Sigmoid colon (tissue), 7 donors: ENCODE results near the gene AUTS2. TPM values are rescaled to one million over a fixed set of nuclear protein-coding genes. Genes with fewer than 3 reads are reported as not detected.

Source experiments
- DNase-seq: peaks from one replicate; pipeline ENCODE4 v3.0.0-alpha.2; 2019
- H3K27ac ChIP-seq, 4 donors: fragments of 200-600 bp; sonication (generic); one replicate each; pipeline ENCODE4 v1.5.1; 2016 to 2019; ENCODE audit warnings: mild to moderate bottlenecking in 1 of 4
- H3K27me3 ChIP-seq, 3 donors: fragments of 200-600 bp; sonication (generic); one replicate each; pipeline ENCODE4 v1.5.1; 2019; ENCODE audit warnings: mild to moderate bottlenecking in 1 of 3
- H3K36me3 ChIP-seq, 4 donors: fragments of 200-600 bp; sonication (generic); one replicate each; pipeline ENCODE4 v1.5.1; 2016 to 2019
- H3K4me1 ChIP-seq, 4 donors: fragments of 200-600 bp; sonication (generic); one replicate each; pipeline ENCODE4 v1.5.1; 2017 to 2019
- H3K4me3 ChIP-seq, 4 donors: fragments of 200-600 bp; sonication (generic); one replicate each; pipeline ENCODE4 v1.5.1; 2017 to 2019; ENCODE audit warnings: mild to moderate bottlenecking in 2 of 4, moderate library complexity in 1 of 4
- H3K9me3 ChIP-seq, 4 donors: fragments of 200-600 bp in 3 of 4; sonication (generic) in 3 of 4; one replicate each; pipeline versions ENCODE4 v1.5.1 to v1.6.1; 2013 to 2019
- EP300 ChIP-seq, 4 donors: sonication (generic); formaldehyde crosslinking; IDR thresholded peaks; one replicate each; pipeline ENCODE4 v1.6.1; 2017; ENCODE audit warnings: antibody characterized with exemption in 4 of 4
- POLR2A ChIP-seq, 2 donors: fragments of 450-650 bp; IDR thresholded peaks; one replicate each; pipeline ENCODE4 v1.6.1; 2016; ENCODE audit warnings: antibody characterized with exemption in 2 of 2, mild to moderate bottlenecking in 2 of 2, moderate library complexity in 2 of 2
- POLR2AphosphoS5 ChIP-seq, 4 donors: sonication (generic); formaldehyde crosslinking; IDR thresholded peaks; one replicate each; pipeline ENCODE4 v1.6.1; 2017; ENCODE audit warnings: antibody characterized with exemption in 4 of 4
- WGBS, 2 donors: extraction: QIAGEN DNeasy Blood & Tissue Kit; methylation state at CpG; one replicate each; pipeline ENCODE4 v1.1.7; 2013; 5-methylcytosine and 5-hydroxymethylcytosine counted together
- intact Hi-C: fragments of 100-400 bp; cut with DNase I; formaldehyde crosslinking; loops from one replicate; pipeline ENCODE4 v1.15.1; 2023
- polyA plus RNA-seq, 3 donors: library from polyadenylated mRNA; stranded (reverse); fragments of 200-250 nt; gene quantifications; one replicate each; pipeline ENCODE4 v1.2.3, GENCODE V29; 2013
- total RNA-seq, 4 donors: library from RNA; depleted of rRNA; stranded (reverse); fragments of >200 nt; gene quantifications; one replicate each; pipeline ENCODE4 v1.1.0, GENCODE V29; 2016
- TF ChIP-seq, protein P1 (sequence below), 4 experiments: fragments of 450-650 bp in 3 of 4; fragments of 200-600 bp in 1 of 4; IDR thresholded peaks; one replicate each; pipeline ENCODE4 v1.5.1; 2016 to 2019; ENCODE audit warnings: antibody characterized with exemption in 4 of 4, mild to moderate bottlenecking in 3 of 4, moderate library complexity in 2 of 4
- donor health status: healthy with polysubstance abuse.
- donor health status: Bipolar disorder and iron deficiency.
- donor health status: healthy.

The AUTS2 gene
- total and polyA plus RNA-seq, 7 donors: 3.6 to 55.7 (median 25.5) TPM

GRCh38 chr7:70670288-70670687 lies 1072.0 kb downstream of the AUTS2 start:
- 86 to 90% methylated on average over 7 of the region's 7 CpGs for WGBS, 2 donors
- no peak overlapping the region for H3K4me3 ChIP-seq

DNA sequence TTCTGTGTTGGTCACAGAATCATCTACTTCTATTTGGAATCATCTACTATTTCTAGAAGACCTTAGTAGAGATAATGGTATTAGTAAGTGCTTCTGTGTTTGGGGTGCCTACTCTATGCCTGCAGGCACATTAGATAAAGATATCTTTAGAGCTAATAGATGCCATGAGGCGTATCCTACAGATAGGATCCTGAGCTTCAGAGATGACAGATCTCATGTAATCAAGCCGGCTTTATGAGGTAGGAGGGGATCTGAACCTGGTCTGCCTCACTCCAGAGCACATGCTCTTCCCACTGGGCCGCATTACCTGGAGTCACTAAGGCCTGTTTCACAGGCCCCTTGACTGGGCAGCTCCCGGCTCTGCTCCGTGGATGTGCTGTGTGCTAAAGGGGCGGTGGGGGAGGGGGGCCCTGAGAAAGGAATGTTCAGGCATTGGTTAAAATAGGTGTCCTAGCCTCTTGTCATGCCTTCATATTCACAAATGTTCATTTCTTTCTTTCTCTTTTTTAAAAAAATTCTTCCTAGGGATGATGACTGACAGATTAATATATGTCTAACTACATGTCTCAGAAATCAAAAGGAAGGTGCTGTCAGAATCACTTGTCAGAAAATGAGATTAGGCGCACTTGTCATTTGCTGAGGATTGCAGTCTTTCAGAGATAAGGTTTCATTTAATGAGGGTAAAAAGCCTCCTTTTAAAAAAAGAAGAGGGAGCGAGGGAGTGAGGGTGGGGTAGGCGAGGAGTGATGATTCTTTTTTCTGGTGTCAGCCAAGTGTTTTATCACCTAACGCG lies 1075.7 kb downstream of the AUTS2 start:
- 90 to 92% methylated on average over 11 of the region's 11 CpGs for WGBS, 2 donors

More at GRCh38 chr7:70670288-70670687, 1072.0 kb downstream of the AUTS2 start:
- no peak for DNase-seq
- Histone ChIP-seq H3K27me3 (no peaks in the 10 kb centered on the region), H3K27ac (no peak overlapping the region), H3K4me1 (no peaks in the 10 kb centered on the region), H3K36me3 (no peaks in the 10 kb centered on the region), H3K9me3 (no peaks in the 10 kb centered on the region)
- TF ChIP-seq, protein P1, sequence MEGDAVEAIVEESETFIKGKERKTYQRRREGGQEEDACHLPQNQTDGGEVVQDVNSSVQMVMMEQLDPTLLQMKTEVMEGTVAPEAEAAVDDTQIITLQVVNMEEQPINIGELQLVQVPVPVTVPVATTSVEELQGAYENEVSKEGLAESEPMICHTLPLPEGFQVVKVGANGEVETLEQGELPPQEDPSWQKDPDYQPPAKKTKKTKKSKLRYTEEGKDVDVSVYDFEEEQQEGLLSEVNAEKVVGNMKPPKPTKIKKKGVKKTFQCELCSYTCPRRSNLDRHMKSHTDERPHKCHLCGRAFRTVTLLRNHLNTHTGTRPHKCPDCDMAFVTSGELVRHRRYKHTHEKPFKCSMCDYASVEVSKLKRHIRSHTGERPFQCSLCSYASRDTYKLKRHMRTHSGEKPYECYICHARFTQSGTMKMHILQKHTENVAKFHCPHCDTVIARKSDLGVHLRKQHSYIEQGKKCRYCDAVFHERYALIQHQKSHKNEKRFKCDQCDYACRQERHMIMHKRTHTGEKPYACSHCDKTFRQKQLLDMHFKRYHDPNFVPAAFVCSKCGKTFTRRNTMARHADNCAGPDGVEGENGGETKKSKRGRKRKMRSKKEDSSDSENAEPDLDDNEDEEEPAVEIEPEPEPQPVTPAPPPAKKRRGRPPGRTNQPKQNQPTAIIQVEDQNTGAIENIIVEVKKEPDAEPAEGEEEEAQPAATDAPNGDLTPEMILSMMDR (IDR thresholded peaks at IDR 0.05): no peak
- TF ChIP-seq POLR2AphosphoS5 (IDR thresholded peaks at IDR 0.05) (no peak), EP300 (IDR thresholded peaks at IDR 0.05) (no peak), POLR2A (IDR thresholded peaks at IDR 0.05) (no peak)
- intact Hi-C loops: no loop called here

DNA sequence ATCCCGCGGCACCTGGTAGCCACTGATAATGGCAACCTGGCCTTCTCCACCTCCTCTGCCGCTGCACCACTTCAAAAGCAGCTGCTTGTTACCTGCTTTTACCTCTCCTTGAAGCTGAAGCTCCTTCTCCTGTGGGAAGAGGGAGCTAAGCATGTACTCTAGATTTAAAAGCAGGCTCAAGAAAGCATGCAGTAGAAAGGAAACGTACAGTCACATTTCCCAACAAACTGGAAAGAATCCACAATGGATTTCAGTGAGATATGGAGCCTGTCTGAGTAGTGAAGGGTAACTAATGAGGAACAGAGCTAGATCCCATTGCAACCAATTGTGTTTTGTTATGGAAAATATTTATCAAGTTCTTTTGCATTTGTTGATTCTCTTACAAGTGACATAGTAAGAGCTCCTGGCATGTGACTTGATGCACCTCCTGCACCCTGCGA lies 1076.3 kb downstream of the AUTS2 start:
- no peaks in the 10 kb centered on the region for H3K4me1 ChIP-seq
- WGBS, 2 donors: 81 to 87% methylated on average over 5 of the region's 5 CpGs
- H3K4me3 ChIP-seq: no peak overlapping the region
- intact Hi-C loops: no loop called here
- no peaks in the 10 kb centered on the region for H3K27me3 ChIP-seq
- H3K9me3 ChIP-seq: no peaks in the 10 kb centered on the region
- no peaks in the 10 kb centered on the region for H3K36me3 ChIP-seq
- TF ChIP-seq, protein P1 (IDR thresholded peaks at IDR 0.05): no peak
- TF ChIP-seq POLR2AphosphoS5 (IDR thresholded peaks at IDR 0.05) (no peak), EP300 (IDR thresholded peaks at IDR 0.05) (no peak), POLR2A (IDR thresholded peaks at IDR 0.05) (no peak)
- no peak for DNase-seq
- H3K27ac ChIP-seq: no peak overlapping the region

More for the DNA sequence above, 1075.7 kb downstream of the AUTS2 start:
- intact Hi-C loops: no loop called here
- TF ChIP-seq EP300 (IDR thresholded peaks at IDR 0.05) (no peak), POLR2A (IDR thresholded peaks at IDR 0.05) (no peak), POLR2AphosphoS5 (IDR thresholded peaks at IDR 0.05) (no peak)
- Histone ChIP-seq H3K4me3 (no peak overlapping the region), H3K9me3 (no peaks in the 10 kb centered on the region), H3K27me3 (no peaks in the 10 kb centered on the region), H3K36me3 (no peaks in the 10 kb centered on the region), H3K27ac (no peak overlapping the region), H3K4me1 (no peaks in the 10 kb centered on the region)
- no peak for DNase-seq

- intact Hi-C loops: no loop called here
- Histone ChIP-seq H3K36me3 (no peaks in the 10 kb centered on the region), H3K27ac (no peak overlapping the region), H3K9me3 (no peaks in the 10 kb centered on the region), H3K4me1 (no peaks in the 10 kb centered on the region), H3K27me3 (no peaks in the 10 kb centered on the region), H3K4me3 (no peak overlapping the region)
- TF ChIP-seq POLR2AphosphoS5 (IDR thresholded peaks at IDR 0.05): no peak
- no peak for TF ChIP-seq EP300 (IDR thresholded peaks at IDR 0.05)
- no peak for TF ChIP-seq POLR2A (IDR thresholded peaks at IDR 0.05)
- TF ChIP-seq, protein P1 (IDR thresholded peaks at IDR 0.05): no peak
- WGBS, 2 donors: 92 to 95% methylated on average over 5 of the region's 5 CpGs
- DNase-seq: no peak
These were observed 1078.0 kb downstream of the AUTS2 start for GRCh38 chr7:70676243-70676642.

DNA sequence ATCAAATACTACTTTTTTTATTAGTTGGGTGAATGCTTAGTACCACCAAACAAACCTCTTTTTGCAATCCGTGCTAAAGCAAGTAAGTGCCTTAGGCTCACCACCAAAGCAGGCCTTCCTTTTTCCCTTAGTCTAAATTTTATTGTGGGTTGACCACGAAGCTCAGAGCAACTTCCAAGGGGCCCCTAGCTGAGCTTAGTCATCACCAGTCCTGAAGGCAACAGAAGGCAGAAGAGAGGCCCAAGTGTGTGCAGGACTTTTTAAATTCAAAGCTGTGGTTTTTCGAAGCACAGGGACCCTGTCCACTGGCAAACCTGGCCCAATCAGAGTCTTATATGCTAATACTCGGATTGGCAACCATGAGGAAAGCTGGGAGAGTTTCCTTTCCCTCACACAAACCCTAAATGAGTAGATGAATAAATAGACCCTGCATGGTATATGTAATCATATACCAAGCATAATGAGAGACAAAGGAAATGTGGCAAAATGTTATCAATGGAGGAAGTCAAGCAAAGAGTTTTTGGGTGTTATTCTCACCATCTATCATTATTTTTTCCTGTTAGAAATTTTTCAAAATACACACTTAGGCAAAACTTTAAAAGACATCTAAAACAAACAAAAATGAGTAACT lies 1080.5 kb downstream of the AUTS2 start:
- WGBS, 2 donors: 63 to 79% methylated on average over 4 of the region's 4 CpGs
- TF ChIP-seq POLR2AphosphoS5 (IDR thresholded peaks at IDR 0.05): no peak
- TF ChIP-seq, protein P1 (IDR thresholded peaks at IDR 0.05): no peak
- TF ChIP-seq EP300 (IDR thresholded peaks at IDR 0.05): no peak
- TF ChIP-seq POLR2A (IDR thresholded peaks at IDR 0.05): no peak

More for the DNA sequence above, 1080.5 kb downstream of the AUTS2 start:
- DNase-seq: no peak
- Histone ChIP-seq H3K27ac (no peak overlapping the region), H3K27me3 (no peaks in the 10 kb centered on the region), H3K9me3 (no peaks in the 10 kb centered on the region), H3K36me3 (no peaks in the 10 kb centered on the region), H3K4me1 (no peaks in the 10 kb centered on the region), H3K4me3 (no peak overlapping the region)
- intact Hi-C loops: no loop called here
